H1 (cell line): Measurements from ENCODE around the gene CFAP61. TPM values are rescaled to one million over a fixed set of nuclear protein-coding genes. Genes with fewer than 3 reads are reported as not detected.

Experiments
- CTCF ChIA-PET: fragments of 300-600 bp; sonication (Branson Sonifier 250); formaldehyde crosslinking; loops from one replicate; lab custom pipeline; 2021; ENCODE audit not compliant: partially characterized antibody; lab: Charles Lee
- POLR2A ChIA-PET: fragments of 300-600 bp; sonication (Branson Sonifier 250); formaldehyde crosslinking; loops from one replicate; lab custom pipeline; 2021; ENCODE audit warnings: inconsistent platforms; ENCODE audit not compliant: partially characterized antibody; lab: Charles Lee
- DNase-seq, 2 experiments: peaks; one replicate each; pipeline versions ENCODE4 v3.0.0 to v3.0.0-alpha.2; 2010 to 2022; ENCODE audit warnings: low spot score in 2 of 2, low read depth in 1 of 2, mixed read lengths in 1 of 2
- FAIRE-seq: peaks from 2 replicates; lab custom pipeline; 2011; peaks lifted over from hg19 to GRCh38; lab: Jason Lieb, UNC
- H2AFZ ChIP-seq: 2 replicates; pipeline ENCODE4 v1.8.1; 2012; ENCODE audit warnings: low read length, inconsistent platforms
- H2AK5ac ChIP-seq: 2 replicates; pipeline ENCODE4 v1.6.1; 2013; ENCODE audit warnings: low read depth, low read length
- H2BK120ac ChIP-seq: replicated peaks from 2 replicates; pipeline ENCODE3; 2013; ENCODE audit warnings: low read depth, low read length, inconsistent platforms
- H2BK12ac ChIP-seq: 2 replicates; pipeline ENCODE4 v1.6.1; 2013; ENCODE audit warnings: low read depth, low read length
- H2BK15ac ChIP-seq: 2 replicates; pipeline ENCODE4 v1.6.1; 2013; ENCODE audit warnings: low read length
- H2BK20ac ChIP-seq: 2 replicates; pipeline ENCODE4 v1.6.1; 2013; ENCODE audit warnings: low read length
- H2BK5ac ChIP-seq: 2 replicates; pipeline ENCODE4 v1.6.1; 2013; ENCODE audit warnings: low read depth, low read length
- H3K14ac ChIP-seq: 2 replicates; pipeline ENCODE4 v1.6.1; 2013; ENCODE audit warnings: inconsistent platforms; ENCODE audit not compliant: insufficient read length
- H3K18ac ChIP-seq: 2 replicates; pipeline ENCODE4 v1.6.1; 2013; ENCODE audit warnings: low read length; ENCODE audit errors: extremely low read depth
- H3K23ac ChIP-seq: 2 replicates; pipeline ENCODE4 v1.6.1; 2013; ENCODE audit warnings: inconsistent platforms; ENCODE audit not compliant: insufficient read length
- H3K23me2 ChIP-seq: 2 replicates; pipeline ENCODE4 v1.6.1; 2013; ENCODE audit warnings: low read depth, low read length
- H3K27ac ChIP-seq: 2 replicates; pipeline ENCODE4 v1.6.1; 2011; ENCODE audit warnings: low read depth, low read length, inconsistent platforms
- H3K27me3 ChIP-seq, 4 experiments: replicated peaks in 1 of 4; 1 replicate in 1 of 4; 2 replicates in 3 of 4; pipeline versions ENCODE4 v1.6.1 to v1.8.1; 2011 to 2013; ENCODE audit warnings: low read length in 3 of 4, mild to moderate bottlenecking in 3 of 4, inconsistent platforms in 2 of 4, mixed read lengths in 2 of 4, moderate library complexity in 1 of 4; ENCODE audit not compliant: control insufficient read depth in 3 of 4, insufficient read depth in 3 of 4; ENCODE audit errors: extremely low read depth in 1 of 4
- H3K36me3 ChIP-seq, 4 experiments: 2 replicates each; pipeline versions ENCODE4 v1.6.1 to v1.8.1; 2011 to 2013; ENCODE audit warnings: mild to moderate bottlenecking in 4 of 4, low read length in 3 of 4, moderate library complexity in 2 of 4, control low read depth in 1 of 4, inconsistent platforms in 1 of 4; ENCODE audit not compliant: insufficient read depth in 4 of 4, control insufficient read depth in 2 of 4
- H3K4ac ChIP-seq: replicated peaks from 2 replicates; pipeline ENCODE3; 2013; ENCODE audit warnings: low read length, low read depth, mixed read lengths, inconsistent platforms; ENCODE audit not compliant: insufficient read length
- H3K4me1 ChIP-seq, 4 experiments: replicated peaks in 1 of 4; 1 replicate in 1 of 4; 2 replicates in 3 of 4; pipeline versions ENCODE4 v1.6.1 to v1.8.1; 2011 to 2013; ENCODE audit warnings: low read length in 3 of 4, inconsistent platforms in 2 of 4, mixed read lengths in 1 of 4; ENCODE audit not compliant: insufficient read depth in 4 of 4, control insufficient read depth in 3 of 4
- H3K4me2 ChIP-seq, 2 experiments: 2 replicates each; pipeline versions ENCODE4 v1.6.1 to v1.8.1; 2011 to 2013; ENCODE audit warnings: low read depth in 2 of 2, low read length in 2 of 2, control low read depth in 1 of 2, inconsistent platforms in 1 of 2, mild to moderate bottlenecking in 1 of 2; ENCODE audit not compliant: insufficient read depth in 1 of 2
- H3K4me3 ChIP-seq, 4 experiments: fragments of 200-600, 300-600 bp in 1 of 4; sonication (generic), shearing (Covaris generic), sonication (Bioruptor Twin) in 1 of 4; 2 replicates each; pipeline versions ENCODE4 v1.5.1 to v1.8.1; 2011 to 2016; ENCODE audit warnings: low read length in 4 of 4, low read depth in 3 of 4, control low read depth in 2 of 4, inconsistent platforms in 2 of 4, mild to moderate bottlenecking in 2 of 4, mixed read lengths in 1 of 4, moderate library complexity in 1 of 4; ENCODE audit not compliant: insufficient read depth in 2 of 4; ENCODE audit errors: extremely low read depth in 1 of 4
- H3K56ac ChIP-seq: replicated peaks from 2 replicates; pipeline ENCODE3; 2013; ENCODE audit warnings: low read depth, mild to moderate bottlenecking, mixed read lengths, low read length, inconsistent platforms; ENCODE audit not compliant: insufficient read length
- H3K79me1 ChIP-seq: 2 replicates; pipeline ENCODE4 v1.6.1; 2013; ENCODE audit warnings: low read depth, low read length, control low read depth
- H3K79me2 ChIP-seq, 2 experiments: 2 replicates each; pipeline versions ENCODE4 v1.6.1 to v1.8.1; 2012 to 2013; ENCODE audit warnings: low read length in 2 of 2, mild to moderate bottlenecking in 2 of 2, inconsistent platforms in 1 of 2; ENCODE audit not compliant: insufficient read depth in 2 of 2, control insufficient read depth in 1 of 2
- H3K9ac ChIP-seq, 4 experiments: replicated peaks in 1 of 4; 1 replicate in 1 of 4; 2 replicates in 3 of 4; pipeline versions ENCODE4 v1.6.1 to v1.8.1; 2011 to 2013; ENCODE audit warnings: low read depth in 3 of 4, low read length in 3 of 4, control low read depth in 2 of 4, mild to moderate bottlenecking in 2 of 4, moderate library complexity in 2 of 4, inconsistent platforms in 1 of 4; ENCODE audit errors: extremely low read depth in 1 of 4
- H3K9me3 ChIP-seq, 2 experiments: 2 replicates each; pipeline versions ENCODE4 v1.6.1 to v1.8.1; 2012 to 2013; ENCODE audit warnings: mild to moderate bottlenecking in 2 of 2, moderate library complexity in 2 of 2, control low read depth in 1 of 2, inconsistent platforms in 1 of 2, low read depth in 1 of 2, low read length in 1 of 2, mixed read lengths in 1 of 2; ENCODE audit not compliant: insufficient read depth in 2 of 2
- H4K20me1 ChIP-seq, 2 experiments: replicated peaks in 1 of 2; 2 replicates each; pipeline versions ENCODE3 to v1.8.1; 2011 to 2013; ENCODE audit warnings: inconsistent platforms in 2 of 2, low read length in 2 of 2, mild to moderate bottlenecking in 1 of 2; ENCODE audit not compliant: insufficient read depth in 2 of 2, control insufficient read depth in 1 of 2
- H4K5ac ChIP-seq: 2 replicates; pipeline ENCODE4 v1.6.1; 2013; ENCODE audit warnings: low read length, low read depth, mixed read lengths, inconsistent platforms; ENCODE audit not compliant: insufficient read length
- H4K8ac ChIP-seq: 2 replicates; pipeline ENCODE4 v1.8.0; 2013; ENCODE audit warnings: mild to moderate bottlenecking, moderate library complexity, low read length, inconsistent platforms; ENCODE audit not compliant: insufficient read depth; ENCODE audit errors: extremely low read depth
- H4K91ac ChIP-seq: replicated peaks from 2 replicates; pipeline ENCODE3; 2013; ENCODE audit warnings: low read length, mixed read lengths, inconsistent platforms; ENCODE audit not compliant: insufficient read length
- CEBPB ChIP-seq: IDR thresholded peaks from 2 replicates; pipeline ENCODE4 v1.6.1; 2012; ENCODE audit warnings: low read depth, low read length
- CHD2 ChIP-seq: IDR thresholded peaks from 2 replicates; pipeline ENCODE4 v1.6.1; 2012; ENCODE audit warnings: low read length, improper control_type of control experiment
- CTBP2 ChIP-seq: IDR thresholded peaks from 2 replicates; pipeline ENCODE4 v1.7.0; 2011; ENCODE audit warnings: borderline replicate concordance, mild to moderate bottlenecking, moderate library complexity, mixed read lengths, low read length; ENCODE audit not compliant: insufficient read depth, insufficient read length
- POLR2AphosphoS5 ChIP-seq: IDR thresholded peaks from 2 replicates; pipeline ENCODE4 v1.6.1; 2011; ENCODE audit warnings: low read depth, low read length
- POU5F1 ChIP-seq: IDR thresholded peaks from 2 replicates; pipeline ENCODE4 v1.6.1; 2011; ENCODE audit warnings: low read depth, mild to moderate bottlenecking, low read length, moderate library complexity
- TCF12 ChIP-seq: IDR thresholded peaks from 2 replicates; pipeline ENCODE4 v1.6.1; 2011; ENCODE audit warnings: low read depth, mild to moderate bottlenecking, low read length
- WGBS, 2 experiments: shearing (Covaris generic) in 1 of 2; methylation state at CpG; one replicate each; pipeline versions ENCODE4 v1.1.6 to v1.1.7; 2013 to 2015; ENCODE audit warnings: low lambda C conversion rate in 2 of 2, mixed read lengths in 2 of 2, inconsistent platforms in 1 of 2, low coverage in 1 of 2, missing lambda C conversion rate in 1 of 2; ENCODE audit not compliant: insufficient replicate concordance in 2 of 2, insufficient coverage in 1 of 2, insufficient read length in 1 of 2; ENCODE audit errors: extremely low coverage in 1 of 2, missing lambda C conversion rate in 1 of 2; 5-methylcytosine and 5-hydroxymethylcytosine counted together
- polyA plus RNA-seq, 7 experiments: library from polyadenylated mRNA; depleted of rRNA in 3 of 7; stranded (reverse) in 5 of 7; unstranded in 2 of 7; fragments of >200 nt in 5 of 7; fragments of 200-250 nt in 2 of 7; gene quantifications; 1 replicate in 5 of 7; 2 replicates in 1 of 7; 4 replicates in 1 of 7; pipeline versions ENCODE4 v1.2.1 to v1.2.3, GENCODE V29; 2011 to 2013; ENCODE audit warnings: missing spikeins in 2 of 7, mixed read lengths in 2 of 7
- total RNA-seq: library from RNA; stranded (reverse); fragmentation: NEBNext Ultra II Directional; extraction: Animal tissue kit (Norgen Biotek cat#: 25700); gene quantifications from 2 replicates; pipeline ENCODE4 v1.2.1, GENCODE V29; 2021

The CFAP61 gene
- total and polyA plus RNA-seq, 2 of the 8 experiments (the other 6 are each of a cell fraction or from before 2014, with no cell fraction given), result 0.29 to 0.61 TPM

- Histone ChIP-seq H3K4me2 (no peak overlapping the region), H3K9ac (no peak overlapping the region), H3K79me2 (no peaks in the 10 kb centered on the region), H2AFZ (no peak overlapping the region; the same call in 1 of the 2 replicates), H3K27ac (no peak overlapping the region), H3K56ac (no peak overlapping the region), H3K36me3 (no peaks in the 10 kb centered on the region), H2BK12ac (no peak overlapping the region), H3K23ac (no peak overlapping the region), H3K14ac (no peak overlapping the region), H2BK5ac (no peak overlapping the region), H3K4me3 (no peak overlapping the region), H2BK15ac (no peak overlapping the region), H3K27me3 (no peaks in the 10 kb centered on the region), H3K23me2 (no peaks in the 10 kb centered on the region), H4K5ac (no peak overlapping the region), H2AK5ac (no peak overlapping the region), H4K91ac (no peak overlapping the region), H3K4me1 (no peaks in the 10 kb centered on the region), H4K20me1 (no peaks in the 10 kb centered on the region), H3K79me1 (no peaks in the 10 kb centered on the region), H3K4ac (no peak overlapping the region), H2BK20ac (no peak overlapping the region), H2BK120ac (no peak overlapping the region), H3K18ac (no peak overlapping the region), H4K8ac (no peak overlapping the region), H3K9me3 (no peaks in the 10 kb centered on the region)
- ChIA-PET POLR2A (no interaction called here), CTCF (interaction anchor here (0.7 to 1.7 kb wide), 2 partner anchors 37 to 601 kb away, joined by 3 to 6 read pairs; no protein-coding TSS in a partner anchor)
- no peak for DNase-seq
- WGBS, 2 experiments, result 84% methylated on average over 3 of the region's 3 CpGs; no CpG with 5 or more reads in 1 of the 2 experiments
- TF ChIP-seq POU5F1, result no peak
- TF ChIP-seq CTBP2, result no peak
- TF ChIP-seq CEBPB, result no peak
- TF ChIP-seq CHD2, result no peak
- TF ChIP-seq POLR2AphosphoS5, result no peak
- TF ChIP-seq TCF12, result no peak
- FAIRE-seq, result no peak
These were observed 115.4 kb downstream of the CFAP61 start for GRCh38 chr20:20167698-20168097.
